ENCODE measurements around the gene UBE3D. TPM values are rescaled to one million over a fixed set of nuclear protein-coding genes. Genes with fewer than 3 reads are reported as not detected.

UBE3D gene
- polyA plus RNA-seq, 2 of the 4 experiments (the other 2 are of a cell fraction), result 4.4 to 6.2 TPM

- ATAC-seq (no peak), FAIRE-seq (no peak), DNase-seq (ENCODE audit: low read depth in 1 of 2, low spot score in 1 of 2) (no peak)
- Histone ChIP-seq H3K4me3 (no peak overlapping the region), H3K4me2 (no peak overlapping the region), H3K9me3 (no peaks in the 10 kb centered on the region), H3K27ac (no peak overlapping the region), H3K4me1 (no peaks in the 10 kb centered on the region)
- ChIA-PET CTCF (no interaction called here), POLR2A (no interaction called here)
- WGBS (ENCODE audit: missing lambda C conversion rate), result 28% methylated on average over 4 of the region's 6 CpGs
- TF ChIP-seq KDM1A (IDR thresholded peaks at IDR 0.05; ENCODE audit: low read depth) (no peak), SREBF2 (IDR thresholded peaks at IDR 0.05) (no peak), TFCP2L1 (CRISPR knock-in tag; IDR thresholded peaks at IDR 0.05) (no peak), POLR2AphosphoS2 (conservative IDR thresholded peaks at IDR 0.05; ENCODE audit: low read length) (no peak)
Observed at GRCh38 chr6:82842721-82843120, 222.9 kb downstream of the UBE3D start.

Small RNA genes within 50 kb of the gene (small RNA-seq; reads per million reads assigned to genes)
- gene LAP3P1, result 0 reads per million in 6 experiments

Other genes with a start within 250 kb of the UBE3D start
- 5.9 and 7.0 TPM in 2 replicates for gene DOP1A, start 1.8 kb upstream of the UBE3D start, polyA plus RNA-seq (2011; rRNA removed)
- gene DOP1A, start 1.8 kb upstream of the UBE3D start, polyA plus RNA-seq (2017; fragmentation: RNase III; extraction: RNeasy Plus Mini Kit Qiagen cat#74134 plus additional on column Dnase treatment), result 2.2 to 2.6 TPM (median 2.5 TPM) in 3 replicates
- 43.3 and 51.7 TPM in 2 replicates for gene PGM3, start 127.4 kb upstream of the UBE3D start, polyA plus RNA-seq (2011; rRNA removed)
- 37.3 to 42.5 TPM (median 40.2 TPM) in 3 replicates for gene PGM3, start 127.4 kb upstream of the UBE3D start, polyA plus RNA-seq (2017; fragmentation: RNase III; extraction: RNeasy Plus Mini Kit Qiagen cat#74134 plus additional on column Dnase treatment)
- 4.2 and 4.7 TPM in 2 replicates for gene RWDD2A, start 127.5 kb upstream of the UBE3D start, polyA plus RNA-seq (2011; rRNA removed)
- gene RWDD2A, start 127.5 kb upstream of the UBE3D start, polyA plus RNA-seq (2017; fragmentation: RNase III; extraction: RNeasy Plus Mini Kit Qiagen cat#74134 plus additional on column Dnase treatment), result 1.7 to 2.2 TPM (median 1.9 TPM) in 3 replicates

All from A549 (cell line).